LHCN-M2 (cell line): ENCODE measurements around the gene CD300LF. TPM values are rescaled to one million over a fixed set of nuclear protein-coding genes. Genes with fewer than 3 reads are reported as not detected.

Source experiments
- DNase-seq: peaks from one replicate; pipeline ENCODE4 v3.0.0-alpha.2; 2012; ENCODE audit warnings: low read depth
- polyA plus RNA-seq: library from polyadenylated mRNA; unstranded; fragments of >200 nt; gene quantifications from one replicate; pipeline ENCODE4 v1.2.1, GENCODE V29; 2012; ENCODE audit warnings: missing spikeins
- total RNA-seq: library from RNA; depleted of rRNA; stranded (reverse); fragments of >200 nt; gene quantifications from 2 replicates; pipeline ENCODE4 v1.2.3, GENCODE V29; 2014; rRNA removed

Gene CD300LF
- total RNA-seq = not detected in 2 replicates
- not detected for polyA plus RNA-seq

DNA sequence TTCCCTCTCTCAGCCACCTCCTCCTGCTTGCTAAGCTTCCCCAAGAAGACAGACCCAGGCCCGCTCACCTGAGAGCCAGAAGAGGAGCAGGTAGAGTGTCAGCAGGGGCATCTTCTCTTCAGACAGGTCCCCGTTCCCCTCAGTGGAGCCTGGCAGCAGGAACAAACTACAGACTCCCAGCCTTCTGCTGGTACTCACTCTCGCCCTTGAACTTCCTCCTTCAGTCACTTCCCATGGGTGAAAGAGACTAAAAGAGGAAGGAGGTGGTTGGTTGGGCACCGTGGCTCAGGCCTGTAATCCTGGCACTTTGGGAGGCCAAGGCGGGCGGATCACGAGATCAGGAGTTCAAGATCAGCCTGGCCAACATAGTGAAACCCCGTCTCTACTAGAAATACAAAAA is at the start of gene CD300LF:
CD300LF (minus strand) TSS at position 168 of the 400 bp plus-strand sequence; CDS start at position 111, 57 bp downstream.
- DNase-seq = no peak

DNA sequence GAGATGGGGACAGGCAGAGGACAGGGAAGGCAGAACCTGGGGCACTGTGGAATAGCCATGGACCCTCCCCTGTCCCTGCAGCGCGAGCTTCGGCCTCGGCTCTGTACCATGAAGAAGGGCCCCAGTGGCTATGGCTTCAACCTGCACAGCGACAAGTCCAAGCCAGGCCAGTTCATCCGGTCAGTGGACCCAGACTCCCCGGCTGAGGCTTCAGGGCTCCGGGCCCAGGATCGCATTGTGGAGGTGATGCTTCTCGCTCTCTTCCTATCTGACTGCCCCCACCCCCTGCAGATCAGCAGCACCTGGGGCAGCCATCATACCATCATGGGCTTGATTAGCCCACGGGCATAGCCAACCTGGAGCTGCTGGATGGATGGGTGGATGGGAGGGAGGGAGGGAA is 49.2 kb upstream of the CD300LF start:
- DNase-seq = no peak

DNA sequence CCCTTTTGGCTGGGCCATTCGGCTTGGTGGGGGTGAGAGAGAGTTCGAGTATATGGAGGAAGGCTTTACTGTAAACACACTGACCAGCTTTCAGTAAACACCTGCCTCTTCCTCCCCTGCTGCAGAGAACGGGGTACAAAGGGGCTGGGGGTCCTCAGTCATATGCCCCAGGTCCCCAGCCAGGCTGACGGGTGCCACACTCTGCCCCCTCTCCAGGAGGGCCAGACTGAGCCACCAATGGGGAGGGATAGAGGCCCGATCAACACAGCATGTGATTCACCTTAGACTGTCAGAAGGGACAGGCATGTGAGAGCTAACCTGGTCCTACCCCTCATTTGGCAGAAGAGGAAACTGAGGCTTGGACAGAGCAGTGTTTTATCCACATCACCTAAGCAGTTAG is 48.7 kb upstream of the CD300LF start:
- DNase-seq = no peak

DNA sequence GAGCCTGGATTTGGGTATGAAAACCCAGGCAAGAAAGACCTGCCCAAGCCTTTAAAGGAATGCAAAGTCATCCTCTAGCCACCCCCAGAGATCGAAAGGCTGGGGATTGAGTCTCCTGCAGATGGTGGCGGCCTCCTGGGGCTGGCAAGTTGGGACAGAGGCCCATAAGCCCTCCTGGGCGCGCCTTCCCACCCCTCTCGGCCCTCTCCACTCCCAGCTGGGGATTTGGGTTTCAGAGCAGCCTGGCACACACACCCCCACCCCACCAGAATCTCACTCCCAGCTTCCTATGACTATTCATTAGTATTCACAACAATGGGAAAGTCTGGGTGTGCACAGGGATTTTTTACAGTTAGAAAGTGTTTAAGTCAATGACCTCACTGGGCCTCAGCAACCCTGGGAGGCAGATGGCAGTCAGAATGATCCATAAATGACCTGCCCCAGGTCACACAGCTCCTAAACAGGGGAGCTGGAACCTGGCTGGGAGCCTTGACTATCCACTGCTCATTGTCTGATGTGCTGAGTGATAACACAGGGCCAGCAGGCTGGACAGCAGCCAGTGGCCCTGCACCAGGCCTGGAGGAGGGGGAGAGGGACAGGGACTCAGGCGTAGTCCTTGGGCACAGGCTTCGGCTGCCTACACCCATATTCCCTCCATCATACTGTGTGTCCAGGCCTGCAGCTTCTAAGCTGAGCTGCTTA is 47.8 kb upstream of the CD300LF start:
- DNase-seq = no peak

DNA sequence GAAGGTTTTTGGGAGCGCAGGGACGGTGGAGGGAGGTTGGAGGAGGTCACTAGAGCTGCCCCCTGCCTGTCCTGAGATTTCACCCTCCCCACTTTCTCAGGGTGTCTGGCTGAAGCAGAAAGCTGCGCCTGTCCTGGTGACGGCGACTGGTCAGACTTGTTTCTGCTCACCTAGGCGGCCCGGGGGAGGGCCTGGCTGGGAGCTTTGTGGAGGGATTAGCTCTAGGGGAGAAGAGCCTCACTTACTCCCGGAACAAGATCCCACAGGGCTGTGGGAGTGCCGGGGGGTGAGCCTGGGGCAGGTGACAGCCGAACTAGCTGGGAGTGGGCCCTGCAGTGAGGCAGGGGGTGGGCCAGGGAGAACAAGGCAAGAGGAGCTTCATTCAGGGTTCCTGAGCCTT is 47.2 kb upstream of the CD300LF start:
- no peak for DNase-seq

DNA sequence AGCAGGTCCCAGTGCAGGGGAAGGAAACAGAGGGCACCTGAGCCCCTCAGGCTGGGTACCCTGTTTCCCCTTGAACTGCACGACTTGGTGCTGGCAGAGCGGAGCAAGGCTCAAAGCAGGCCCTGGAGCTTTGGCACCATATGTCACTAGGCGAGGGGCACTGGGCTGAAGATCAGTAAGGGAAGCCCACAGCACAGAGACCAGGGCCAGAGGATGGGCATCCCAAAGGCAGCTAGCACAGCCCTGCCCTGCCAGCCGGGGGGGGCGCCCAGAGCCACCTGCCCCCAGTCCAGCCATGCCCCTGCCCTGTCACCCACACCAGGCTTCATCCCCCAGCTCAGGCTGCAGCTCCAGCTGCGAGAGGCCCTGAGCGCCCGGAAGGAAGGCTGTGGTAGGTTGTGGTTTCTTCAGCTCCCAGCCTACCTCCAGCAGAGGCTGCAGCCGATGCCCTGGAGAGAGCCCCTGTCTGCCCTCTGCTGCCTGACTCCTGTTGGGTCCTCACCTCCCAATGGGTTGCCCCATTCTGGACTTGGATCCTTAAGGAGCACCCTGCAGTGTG is 46.6 kb upstream of the CD300LF start:
- DNase-seq = peak; percentile 65

DNA sequence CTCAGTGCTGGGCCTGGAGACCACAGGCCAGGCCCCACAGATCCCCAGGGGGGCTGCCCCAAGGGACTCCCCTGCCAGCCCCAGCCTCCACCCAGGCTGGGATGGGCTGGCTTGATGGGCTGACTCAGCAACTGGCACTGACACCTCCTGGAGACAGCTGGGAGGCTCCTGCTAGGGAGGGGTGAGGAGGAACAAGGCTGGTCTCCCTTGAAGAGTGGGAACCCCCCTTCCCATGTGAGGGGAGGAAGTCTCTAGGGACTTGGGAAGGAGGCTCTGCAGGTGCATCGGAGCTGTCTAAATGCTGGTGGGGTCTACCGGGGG is 46.1 kb upstream of the CD300LF start:
- DNase-seq = peak; percentile 88

DNA sequence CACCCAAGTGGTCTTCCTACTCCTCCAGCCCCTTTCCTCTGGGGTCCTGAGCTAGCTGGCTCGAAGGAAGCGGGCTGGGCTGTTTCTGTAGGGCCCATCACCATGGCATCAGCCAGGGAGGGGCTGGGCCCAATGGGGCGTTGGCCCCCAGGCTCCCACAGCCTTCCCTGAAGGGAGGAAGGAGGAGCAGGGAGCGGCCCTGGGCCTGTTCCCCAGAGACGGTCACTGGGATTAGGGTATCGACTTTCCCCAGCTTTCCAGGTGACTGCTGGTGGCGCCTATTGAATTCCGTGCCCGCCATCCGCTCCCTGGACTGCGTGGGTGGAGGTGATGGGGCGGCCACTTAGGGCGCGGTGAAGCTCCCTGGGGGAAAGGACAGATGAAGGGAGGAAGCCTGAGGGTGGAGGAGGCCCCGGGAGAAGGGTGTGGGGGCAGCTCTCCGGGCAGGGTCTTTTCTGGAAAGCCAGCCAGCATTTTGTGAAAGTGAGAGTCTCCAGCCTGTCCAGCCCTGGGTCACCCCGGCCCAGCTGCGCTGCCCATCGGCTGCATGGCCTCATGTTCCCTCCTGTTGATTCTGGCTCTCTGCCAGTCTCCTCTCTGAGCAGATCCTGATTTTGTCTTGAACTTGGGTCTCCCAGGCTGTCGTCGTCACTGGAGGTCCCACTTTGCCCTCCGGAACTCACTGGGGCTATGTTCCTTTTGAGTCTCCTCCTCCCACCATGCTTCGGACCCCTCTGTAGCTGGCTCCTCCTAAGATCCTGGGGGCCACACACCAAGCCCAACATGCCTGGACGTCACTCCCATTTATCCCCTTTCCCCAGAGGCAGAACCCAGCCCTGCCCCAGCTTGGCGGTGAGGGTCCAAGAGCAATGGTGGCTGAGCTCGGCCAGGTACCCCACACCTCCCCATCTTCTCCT is 45.5 kb upstream of the CD300LF start:
- DNase-seq = peak; percentile 86

DNA sequence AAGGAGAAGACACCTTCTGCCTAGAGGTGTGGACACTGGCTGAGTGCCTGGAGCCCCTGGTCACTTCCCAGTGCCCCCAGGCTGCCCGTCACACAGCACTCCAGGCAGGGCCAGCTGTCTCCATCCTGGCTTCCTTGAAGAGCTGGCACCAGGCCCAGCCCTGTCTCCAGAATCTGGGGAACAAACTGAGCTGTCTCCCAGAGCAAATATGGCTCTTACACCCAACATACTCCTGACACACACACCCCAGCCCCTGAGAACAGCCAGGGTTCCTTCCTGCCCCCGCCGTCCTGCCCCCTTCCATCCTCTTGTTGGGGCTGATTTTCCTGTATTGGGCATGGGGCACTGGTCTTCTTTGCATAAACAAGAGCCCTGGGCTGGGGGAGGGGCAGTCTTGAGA is 44.8 kb upstream of the CD300LF start:
- peak; percentile 84 for DNase-seq

DNA sequence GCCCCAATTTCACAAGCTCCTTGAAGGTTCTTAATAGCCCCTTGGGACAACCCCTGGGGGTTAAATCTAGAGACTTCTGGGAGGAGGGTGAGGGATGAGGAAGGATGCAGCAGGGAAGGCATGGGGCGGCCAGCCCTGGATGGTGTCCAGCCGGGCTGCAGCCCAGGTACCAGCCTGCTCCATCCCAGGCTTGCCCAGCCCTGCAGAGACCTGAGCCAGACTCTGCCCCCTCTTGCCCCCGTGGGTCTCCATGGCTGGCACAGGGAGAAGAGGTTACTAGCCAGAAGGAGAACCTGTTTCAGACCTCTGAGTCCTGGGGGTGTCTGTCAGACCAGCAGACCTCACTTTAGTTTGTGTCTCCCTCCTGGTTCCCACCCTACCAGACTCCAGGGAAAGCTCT is 44.2 kb upstream of the CD300LF start:
- no peak for DNase-seq

DNA sequence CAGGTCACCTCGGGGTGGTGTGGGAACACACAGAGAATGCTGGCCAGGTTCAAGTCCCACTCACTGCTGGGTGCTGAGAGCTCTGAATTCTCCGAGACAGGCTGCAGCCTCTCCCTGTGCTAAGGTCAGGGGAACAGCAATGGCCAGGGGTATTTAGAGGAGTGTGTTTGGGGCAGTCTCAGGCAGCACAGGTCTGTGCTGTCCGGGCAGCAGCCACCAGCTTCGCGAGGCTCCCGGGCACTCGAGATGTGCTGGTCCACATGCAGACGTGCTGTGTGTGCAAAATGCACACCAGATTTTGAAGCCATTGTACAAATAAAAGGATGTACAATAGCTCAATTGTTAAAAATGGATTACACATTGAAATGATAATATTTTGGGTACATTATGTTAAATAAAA is 42.8 kb upstream of the CD300LF start:
- DNase-seq = no peak

DNA sequence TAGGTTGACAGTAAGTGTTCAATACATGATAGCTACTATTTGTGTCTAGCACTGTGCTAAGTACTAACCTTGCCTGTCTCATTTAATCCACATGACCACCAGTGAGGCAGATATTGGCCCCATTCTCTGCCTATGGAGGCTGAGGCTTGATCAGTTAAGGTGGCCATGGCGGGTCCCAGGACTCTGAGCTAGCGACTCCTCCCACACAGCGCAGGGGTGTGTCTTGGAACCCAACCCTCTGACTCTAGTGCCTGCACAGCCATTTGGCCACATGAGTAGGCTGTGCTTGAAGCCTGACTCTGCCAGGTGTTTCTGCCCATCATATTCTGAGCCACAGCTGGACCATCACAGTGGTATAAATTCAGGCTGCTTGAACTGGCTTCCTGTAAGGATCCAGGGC is 42.1 kb upstream of the CD300LF start:
- DNase-seq = peak; percentile 75

DNA sequence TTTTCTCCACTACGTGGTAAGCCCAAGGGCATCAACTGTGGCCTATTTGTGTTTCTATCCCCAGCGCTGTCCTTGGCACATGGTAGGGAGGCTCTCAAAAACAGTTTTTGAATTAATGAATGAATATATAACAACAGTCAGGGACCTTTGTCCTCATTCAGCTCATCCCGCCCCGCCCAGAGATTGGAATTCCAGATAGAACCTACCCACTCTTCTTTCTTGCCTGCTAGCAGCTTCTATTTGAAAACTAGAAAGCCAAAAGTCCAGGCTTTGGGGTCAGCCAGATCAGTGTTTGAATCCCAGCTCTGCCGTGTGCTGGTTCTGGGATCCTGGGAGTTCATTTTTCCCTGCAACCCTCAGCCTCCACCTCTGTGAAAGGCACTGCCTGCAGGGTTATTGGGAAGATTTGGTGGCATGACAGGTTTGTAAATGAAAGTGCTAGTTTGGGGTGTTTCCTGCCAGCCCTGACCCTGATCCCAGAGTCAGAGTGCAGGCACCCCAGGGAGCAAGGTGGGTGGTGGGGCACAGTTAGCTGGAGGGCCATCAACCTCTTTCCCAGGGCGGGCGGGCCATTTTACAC is 40.2 kb upstream of the CD300LF start:
- DNase-seq = no peak

DNA sequence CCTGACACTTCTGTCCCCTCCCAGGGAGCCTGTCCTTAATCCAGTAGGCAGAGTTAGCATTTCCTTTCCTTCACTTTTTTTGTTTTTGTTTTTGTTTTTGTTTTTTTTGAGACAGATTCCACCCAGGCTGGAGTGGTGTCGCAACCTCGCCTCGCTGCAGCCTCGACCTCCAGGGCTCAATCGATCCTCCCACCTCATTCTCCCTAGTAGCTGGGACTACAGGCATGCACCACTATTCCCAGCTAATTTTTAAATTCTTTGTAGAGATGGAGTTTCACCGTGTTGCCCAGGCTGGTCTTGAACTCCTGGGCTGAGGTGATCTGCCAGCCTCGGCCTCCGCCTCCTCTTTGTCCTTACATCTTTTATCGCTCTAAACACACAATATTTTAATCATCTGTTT is 39.7 kb upstream of the CD300LF start:
- no peak for DNase-seq

DNA sequence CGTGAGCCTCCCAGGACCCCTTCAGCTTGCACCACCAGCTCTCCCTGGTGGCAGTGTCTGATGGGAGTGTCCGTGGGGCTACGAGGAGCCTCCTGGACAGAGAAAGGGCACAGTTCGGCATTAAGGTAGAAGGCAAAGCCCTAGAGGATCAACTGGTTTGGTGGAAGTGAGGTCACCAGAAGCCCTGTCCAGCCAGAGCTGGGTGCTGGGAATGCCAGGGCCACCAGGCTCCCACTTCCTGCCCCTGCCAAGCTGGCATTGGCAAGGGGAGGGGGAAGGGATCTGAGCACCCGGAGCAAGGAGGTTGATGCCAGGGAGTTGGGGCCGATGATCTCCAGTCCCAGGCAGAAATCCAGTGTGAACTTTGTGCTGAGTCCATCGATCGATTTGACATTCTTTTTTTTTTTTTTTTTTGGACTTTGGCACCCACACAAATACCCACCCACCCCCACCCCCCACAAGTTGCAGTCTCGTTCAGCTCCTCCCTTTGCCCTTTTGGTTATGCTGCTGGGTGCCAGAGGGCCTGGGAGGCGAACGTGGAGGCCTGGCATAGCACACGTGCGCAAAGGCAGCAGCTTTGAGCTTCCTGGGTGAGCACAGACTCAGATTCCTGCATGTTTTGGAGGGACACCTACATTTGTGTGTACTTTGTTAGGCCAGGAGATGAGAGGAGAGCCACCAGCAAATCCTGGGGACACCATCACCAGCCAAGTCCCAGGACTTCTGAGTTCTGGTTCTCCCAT is 37.8 kb upstream of the CD300LF start:
- peak; percentile 47 for DNase-seq

DNA sequence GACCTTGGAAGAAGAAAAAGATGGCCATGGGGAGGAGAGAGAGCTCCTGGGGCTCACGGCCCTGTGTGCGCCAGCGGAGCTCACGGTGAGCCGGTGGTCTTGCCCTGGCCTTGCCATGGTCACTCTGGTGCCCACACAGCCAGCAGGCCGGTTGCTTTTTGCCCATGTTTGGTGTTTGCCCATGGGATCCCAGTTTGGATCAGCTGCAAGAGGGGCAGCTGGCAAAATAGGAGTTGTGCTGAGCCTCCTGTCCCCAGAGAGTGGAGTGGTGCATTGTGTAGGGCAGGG is 37.3 kb upstream of the CD300LF start:
- no peak for DNase-seq

DNA sequence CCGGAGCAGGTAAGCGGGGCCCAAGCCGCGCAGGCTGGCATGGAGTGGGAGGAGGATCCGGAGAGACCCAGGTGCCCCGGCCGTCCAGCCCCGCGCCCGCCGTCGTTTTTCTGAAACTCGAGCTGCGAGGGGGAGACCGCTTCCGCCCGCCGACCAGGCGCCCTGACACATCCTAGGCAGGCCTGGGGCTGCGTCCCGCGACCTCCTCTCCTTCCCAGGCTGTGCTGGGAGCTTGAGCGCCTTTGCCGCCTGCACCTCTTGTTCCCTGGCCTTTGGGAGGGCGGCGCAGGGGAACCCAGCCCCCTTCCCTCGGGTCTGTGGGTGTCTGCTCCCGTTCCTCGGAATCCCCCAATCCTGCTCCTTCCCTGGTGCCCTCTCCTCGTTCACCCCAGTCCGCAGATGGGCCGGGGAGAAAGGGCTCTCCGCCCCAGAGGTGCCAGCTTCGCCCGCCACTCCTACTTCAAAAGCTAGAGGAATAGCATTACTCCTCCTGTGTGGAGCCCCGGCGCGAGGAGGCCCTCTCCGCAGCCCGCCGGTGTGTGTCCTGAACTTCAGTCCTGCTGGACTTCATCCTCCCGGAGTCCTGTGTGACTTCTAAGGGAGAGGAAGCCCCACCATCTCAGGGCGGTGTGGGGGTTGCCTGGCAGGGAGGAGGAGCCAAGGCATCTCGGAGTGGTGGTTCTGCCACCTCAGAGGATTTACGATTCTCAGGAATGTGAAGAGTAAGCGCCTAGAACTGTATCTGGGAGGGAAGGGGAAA is 36.7 kb upstream of the CD300LF start:
- DNase-seq = peak; percentile 44

DNA sequence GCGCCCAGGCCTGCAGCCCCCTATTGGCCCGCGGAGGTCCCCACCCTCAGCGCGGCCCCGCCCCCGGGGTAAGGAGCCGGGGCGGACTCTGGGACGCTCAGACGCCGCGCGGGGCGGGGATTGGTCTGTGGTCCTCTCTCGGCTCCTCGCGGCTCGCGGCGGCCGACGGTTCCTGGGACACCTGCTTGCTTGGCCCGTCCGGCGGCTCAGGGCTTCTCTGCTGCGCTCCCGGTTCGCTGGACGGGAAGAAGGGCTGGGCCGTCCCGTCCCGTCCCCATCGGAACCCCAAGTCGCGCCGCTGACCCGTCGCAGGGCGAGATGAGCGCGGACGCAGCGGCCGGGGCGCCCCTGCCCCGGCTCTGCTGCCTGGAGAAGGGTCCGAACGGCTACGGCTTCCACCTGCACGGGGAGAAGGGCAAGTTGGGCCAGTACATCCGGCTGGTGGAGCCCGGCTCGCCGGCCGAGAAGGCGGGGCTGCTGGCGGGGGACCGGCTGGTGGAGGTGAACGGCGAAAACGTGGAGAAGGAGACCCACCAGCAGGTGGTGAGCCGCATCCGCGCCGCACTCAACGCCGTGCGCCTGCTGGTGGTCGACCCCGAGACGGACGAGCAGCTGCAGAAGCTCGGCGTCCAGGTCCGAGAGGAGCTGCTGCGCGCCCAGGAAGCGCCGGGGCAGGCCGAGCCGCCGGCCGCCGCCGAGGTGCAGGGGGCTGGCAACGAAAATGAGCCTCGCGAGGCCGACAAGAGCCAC is 36.0 kb upstream of the CD300LF start, which contains the start of gene NHERF1:
NHERF1 (plus strand) TSS at position 100 of the 750 bp plus-strand sequence; CDS start at position 319, 219 bp downstream.
- DNase-seq = peak; percentile 90

DNA sequence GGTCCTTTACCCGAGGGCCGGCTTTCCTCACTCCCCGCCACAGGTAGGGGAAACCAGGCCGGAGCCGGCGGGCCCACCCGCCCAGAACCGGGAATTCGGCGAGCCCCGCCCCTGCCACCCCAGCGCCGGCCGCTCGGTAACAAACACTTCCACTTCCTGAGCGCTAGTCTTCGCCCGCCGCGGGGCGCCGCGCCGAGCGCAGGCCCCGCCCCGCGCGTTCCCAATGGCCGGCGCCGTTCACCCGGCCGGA is 35.5 kb upstream of the CD300LF start:
- DNase-seq = no peak

DNA sequence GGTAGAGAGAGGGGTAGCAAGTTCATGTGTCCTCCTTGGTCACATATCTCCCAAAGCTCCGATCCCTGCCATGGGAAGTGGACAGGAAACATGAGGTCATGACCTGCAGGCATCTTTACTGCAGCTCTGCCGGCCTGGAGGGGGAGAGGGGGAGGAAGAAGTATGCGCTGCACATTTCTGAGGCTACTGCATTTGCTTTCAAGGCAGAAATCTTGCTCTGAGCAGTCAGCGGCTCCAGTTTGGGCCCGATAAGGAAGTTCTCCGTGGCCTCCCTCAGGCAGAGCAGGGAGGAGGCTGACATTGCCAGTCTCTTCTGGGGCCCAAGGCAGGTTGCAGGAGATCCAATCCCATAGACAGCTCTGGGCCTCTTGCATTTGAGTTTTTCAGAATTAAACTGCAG is 34.2 kb upstream of the CD300LF start:
- no peak for DNase-seq
